Activated B cell treated with CpG ODN at 0.5 μM for 24 hours (primary cell): ENCODE measurements around the gene RBMS3. TPM values are rescaled to one million over a fixed set of nuclear protein-coding genes. Genes with fewer than 3 reads are reported as not detected.

Experiments used
- ATAC-seq: fragments of 200-7000 bp; cut with Tn5 transposase; one replicate; pipeline ENCODE4 v1.10.0; 2021; ENCODE audit warnings: low read depth, mild to moderate bottlenecking, moderate library complexity
- CTCF ChIA-PET: fragments of 350-600 bp; sonication (Branson Sonifier 250); formaldehyde crosslinking; loops from one replicate; lab custom pipeline; 2021; ENCODE audit warnings: antibody characterized with exemption; lab: Charles Lee
- POLR2A ChIA-PET: fragments of 350-600 bp; sonication (Branson Sonifier 250); formaldehyde crosslinking; loops from one replicate; lab custom pipeline; 2021; ENCODE audit warnings: antibody characterized with exemption; lab: Charles Lee
- DNase-seq: peaks from one replicate; pipeline ENCODE4 v3.0.0; 2022
- H3K27ac Mint-ChIP-seq: one replicate; pipeline ENCODE4 v1.8.0; 2020; ENCODE audit warnings: mixed read lengths
- H3K27me3 Mint-ChIP-seq: one replicate; pipeline ENCODE4 v1.8.0; 2021; ENCODE audit warnings: mixed read lengths
- H3K36me3 Mint-ChIP-seq: one replicate; pipeline ENCODE4 v1.8.0; 2021; ENCODE audit warnings: low read depth, mixed read lengths
- H3K4me1 Mint-ChIP-seq: one replicate; pipeline ENCODE4 v1.8.0; 2021; ENCODE audit warnings: mixed read lengths
- H3K4me3 Mint-ChIP-seq: one replicate; pipeline ENCODE4 v1.8.0; 2020; ENCODE audit warnings: mild to moderate bottlenecking, mixed read lengths
- H3K9me3 Mint-ChIP-seq: one replicate; pipeline ENCODE4 v1.8.0; 2020; ENCODE audit warnings: mixed read lengths
- intact Hi-C: fragments of 100-400 bp; cut with micrococcal nuclease; formaldehyde crosslinking; loops from one replicate; pipeline ENCODE4 v1.15.1; 2024
- total RNA-seq: library from RNA; stranded (reverse); gene quantifications from 2 replicates; pipeline ENCODE4 v1.2.3, GENCODE V29; 2022
- TF ChIP-seq, protein P1 (sequence below): fragments of 200-600 bp; IDR thresholded peaks from one replicate; pipeline ENCODE4 v1.8.0; 2022; ENCODE audit warnings: antibody characterized with exemption, mild to moderate bottlenecking

Gene RBMS3
- total RNA-seq, 1 donor from 2014 or later = 0.31 TPM

DNA sequence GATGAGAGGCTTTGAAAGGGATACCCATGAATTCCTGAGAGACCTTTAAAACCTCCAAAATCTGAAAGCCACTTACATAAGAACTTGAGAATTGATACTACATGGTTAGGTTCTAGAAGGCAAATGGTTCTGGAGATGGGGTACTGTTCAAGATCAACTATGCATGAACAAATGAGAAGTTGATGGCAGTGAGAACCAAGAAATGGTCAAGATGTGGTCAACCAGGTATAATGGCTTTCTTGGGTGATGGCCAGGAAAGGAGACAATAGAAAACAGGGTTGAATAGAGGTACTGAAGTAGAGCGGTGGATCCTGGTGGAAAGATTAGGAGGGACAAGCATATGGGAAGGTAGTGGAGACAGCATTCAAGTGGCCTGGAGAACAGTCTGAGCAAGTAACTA lies 200.4 kb downstream of the RBMS3 start:
- TF ChIP-seq, protein P1, sequence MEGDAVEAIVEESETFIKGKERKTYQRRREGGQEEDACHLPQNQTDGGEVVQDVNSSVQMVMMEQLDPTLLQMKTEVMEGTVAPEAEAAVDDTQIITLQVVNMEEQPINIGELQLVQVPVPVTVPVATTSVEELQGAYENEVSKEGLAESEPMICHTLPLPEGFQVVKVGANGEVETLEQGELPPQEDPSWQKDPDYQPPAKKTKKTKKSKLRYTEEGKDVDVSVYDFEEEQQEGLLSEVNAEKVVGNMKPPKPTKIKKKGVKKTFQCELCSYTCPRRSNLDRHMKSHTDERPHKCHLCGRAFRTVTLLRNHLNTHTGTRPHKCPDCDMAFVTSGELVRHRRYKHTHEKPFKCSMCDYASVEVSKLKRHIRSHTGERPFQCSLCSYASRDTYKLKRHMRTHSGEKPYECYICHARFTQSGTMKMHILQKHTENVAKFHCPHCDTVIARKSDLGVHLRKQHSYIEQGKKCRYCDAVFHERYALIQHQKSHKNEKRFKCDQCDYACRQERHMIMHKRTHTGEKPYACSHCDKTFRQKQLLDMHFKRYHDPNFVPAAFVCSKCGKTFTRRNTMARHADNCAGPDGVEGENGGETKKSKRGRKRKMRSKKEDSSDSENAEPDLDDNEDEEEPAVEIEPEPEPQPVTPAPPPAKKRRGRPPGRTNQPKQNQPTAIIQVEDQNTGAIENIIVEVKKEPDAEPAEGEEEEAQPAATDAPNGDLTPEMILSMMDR = no peak
- CTCF ChIA-PET = no interaction called here
- Mint-ChIP-seq H3K27ac (no peak overlapping the region), H3K4me1 (no peaks in the 10 kb centered on the region), H3K36me3 (no peaks in the 10 kb centered on the region), H3K27me3 (no peaks in the 10 kb centered on the region), H3K9me3 (no peaks in the 10 kb centered on the region), H3K4me3 (no peak overlapping the region)
- intact Hi-C loops = no loop called here
- DNase-seq (no peak), ATAC-seq (no peak)
- POLR2A ChIA-PET = no interaction called here

DNA sequence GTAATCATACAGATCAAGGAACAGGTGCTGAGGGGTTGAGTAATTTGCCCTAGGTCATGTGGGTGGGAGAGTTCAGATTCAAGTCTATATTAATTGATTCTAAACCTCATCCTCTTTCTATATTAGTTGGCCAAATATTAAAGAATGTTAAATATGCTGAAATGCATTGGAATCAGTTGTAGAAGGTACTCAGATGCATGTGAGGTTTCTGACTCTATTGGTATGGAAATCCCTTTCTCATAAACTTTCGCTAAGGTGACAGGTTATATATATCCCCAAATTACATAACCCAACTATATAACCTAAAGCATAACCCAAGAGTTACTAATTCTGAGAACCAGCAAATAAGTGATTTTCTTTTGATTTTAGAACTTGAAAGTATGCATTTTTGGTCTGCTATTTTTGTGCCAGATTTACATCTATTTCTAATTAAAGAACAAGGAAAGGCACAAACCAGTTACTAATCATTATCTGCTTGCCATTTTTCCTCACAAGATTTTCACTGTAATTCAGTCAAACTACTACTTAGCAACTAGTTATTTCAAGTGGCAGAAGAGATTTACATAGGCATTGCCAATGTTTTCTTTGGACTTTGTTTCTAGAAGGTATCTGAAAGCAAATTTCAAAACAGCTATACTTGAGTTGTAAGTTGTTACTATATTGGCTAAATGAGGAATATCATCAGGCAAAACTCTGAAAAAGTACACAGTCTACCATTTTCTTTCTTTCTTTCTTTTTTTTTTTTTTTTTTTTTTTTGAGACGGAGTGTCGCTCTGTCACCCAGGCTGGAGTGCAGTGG lies 201.3 kb downstream of the RBMS3 start:
- Mint-ChIP-seq H3K36me3 (no peaks in the 10 kb centered on the region), H3K27ac (no peak overlapping the region), H3K27me3 (no peaks in the 10 kb centered on the region), H3K4me1 (no peaks in the 10 kb centered on the region), H3K4me3 (no peak overlapping the region), H3K9me3 (no peaks in the 10 kb centered on the region)
- intact Hi-C loops = no loop called here
- ChIA-PET CTCF (no interaction called here), POLR2A (no interaction called here)
- TF ChIP-seq, protein P1 = no peak
- no peak for ATAC-seq
- DNase-seq = no peak

DNA sequence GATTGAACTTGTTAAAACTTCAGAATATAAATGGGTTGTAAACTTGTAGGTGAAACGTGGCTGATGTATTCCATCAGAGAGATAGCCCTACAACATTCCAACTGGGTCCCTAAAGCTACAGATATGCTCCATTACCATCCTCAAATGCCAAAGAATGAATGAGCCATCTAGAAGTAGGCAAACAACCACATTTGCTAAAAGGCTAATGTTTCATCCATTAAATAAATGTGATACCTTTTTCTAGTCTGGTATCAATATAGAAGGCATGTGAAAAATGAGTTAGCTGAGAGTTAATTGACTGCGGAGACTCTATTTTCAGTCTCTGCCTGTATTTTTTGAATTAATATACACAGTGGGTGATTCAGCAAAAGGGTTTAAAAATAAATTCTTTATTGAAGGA lies 203.8 kb downstream of the RBMS3 start:
- DNase-seq (no peak), ATAC-seq (no peak)
- TF ChIP-seq, protein P1 = no peak
- Mint-ChIP-seq H3K36me3 (no peaks in the 10 kb centered on the region), H3K4me3 (no peak overlapping the region), H3K27me3 (no peaks in the 10 kb centered on the region), H3K4me1 (no peaks in the 10 kb centered on the region), H3K9me3 (no peaks in the 10 kb centered on the region), H3K27ac (no peak overlapping the region)
- POLR2A ChIA-PET = no interaction called here
- CTCF ChIA-PET = no interaction called here
- intact Hi-C loops = no loop called here

DNA sequence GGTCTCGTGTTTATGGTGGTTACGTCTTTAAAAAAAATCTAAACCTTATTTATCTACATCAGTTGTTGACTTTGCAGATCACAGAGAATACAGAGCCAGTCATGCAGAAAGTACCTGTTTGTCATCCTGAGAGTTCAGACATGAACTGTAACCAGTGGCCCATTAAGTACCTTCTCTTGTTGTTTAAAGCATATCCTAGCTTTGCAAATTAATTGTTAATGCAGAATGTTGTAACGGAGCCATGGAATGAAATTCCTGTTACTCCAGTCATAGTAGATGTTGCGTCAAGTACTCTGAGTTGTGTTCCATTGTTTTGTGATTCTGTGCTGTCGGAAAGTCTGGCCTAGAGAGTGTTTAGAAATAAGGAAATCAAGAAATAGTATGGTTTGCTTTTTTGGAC lies 205.2 kb downstream of the RBMS3 start:
- POLR2A ChIA-PET = no interaction called here
- no peaks in the 10 kb centered on the region for H3K4me1 Mint-ChIP-seq
- ATAC-seq (no peak), DNase-seq (no peak)
- H3K4me3 Mint-ChIP-seq = no peak overlapping the region
- peaks cover 3% of the 10 kb centered on the region for H3K9me3 Mint-ChIP-seq
- intact Hi-C loops = no loop called here
- CTCF ChIA-PET = no interaction called here
- H3K27me3 Mint-ChIP-seq = no peaks in the 10 kb centered on the region
- no peak overlapping the region for H3K27ac Mint-ChIP-seq
- TF ChIP-seq, protein P1 = no peak
- H3K36me3 Mint-ChIP-seq = no peaks in the 10 kb centered on the region

DNA sequence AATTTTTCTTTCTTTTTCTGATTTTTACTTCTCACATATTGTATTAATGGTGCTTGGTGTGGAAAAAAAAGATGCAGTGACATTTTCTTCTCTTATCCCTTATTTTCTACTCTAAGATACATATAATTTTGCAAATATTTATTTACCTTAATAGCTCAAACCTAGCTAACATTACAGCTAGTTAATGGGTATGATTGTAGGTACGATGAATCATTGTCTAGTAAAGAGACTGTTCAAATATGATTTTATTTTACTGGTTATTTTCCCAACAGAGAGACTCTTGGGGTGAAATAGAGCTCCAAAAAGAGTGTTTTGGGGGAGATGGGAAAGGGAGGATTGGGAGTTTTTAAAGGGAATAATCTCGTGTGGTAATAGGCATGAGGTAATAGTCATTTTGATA lies 206.0 kb downstream of the RBMS3 start:
- POLR2A ChIA-PET = no interaction called here
- no peak for ATAC-seq

More for the DNA sequence above, 206.0 kb downstream of the RBMS3 start:
- CTCF ChIA-PET = no interaction called here
- Mint-ChIP-seq H3K4me1 (no peaks in the 10 kb centered on the region), H3K36me3 (no peaks in the 10 kb centered on the region), H3K27me3 (no peaks in the 10 kb centered on the region), H3K4me3 (no peak overlapping the region), H3K27ac (no peak overlapping the region), H3K9me3 (peaks cover 5% of the 10 kb centered on the region)
- intact Hi-C loops = no loop called here
- no peak for DNase-seq
- TF ChIP-seq, protein P1 = no peak
